Anterior cingulate cortex (tissue), 58 donors: Measurements from ENCODE around the gene MINDY3.
"Not testable (repeated sequence)": the region's sequence is repeated elsewhere in the genome, so short reads cannot be mapped to it uniquely, and the experiment has no call there.

Source experiments
- DNase-seq, 58 donors: peaks; one replicate each; lab custom pipeline; 2025; lab: John Stamatoyannopoulos, UW

MINDY3 gene

DNA sequence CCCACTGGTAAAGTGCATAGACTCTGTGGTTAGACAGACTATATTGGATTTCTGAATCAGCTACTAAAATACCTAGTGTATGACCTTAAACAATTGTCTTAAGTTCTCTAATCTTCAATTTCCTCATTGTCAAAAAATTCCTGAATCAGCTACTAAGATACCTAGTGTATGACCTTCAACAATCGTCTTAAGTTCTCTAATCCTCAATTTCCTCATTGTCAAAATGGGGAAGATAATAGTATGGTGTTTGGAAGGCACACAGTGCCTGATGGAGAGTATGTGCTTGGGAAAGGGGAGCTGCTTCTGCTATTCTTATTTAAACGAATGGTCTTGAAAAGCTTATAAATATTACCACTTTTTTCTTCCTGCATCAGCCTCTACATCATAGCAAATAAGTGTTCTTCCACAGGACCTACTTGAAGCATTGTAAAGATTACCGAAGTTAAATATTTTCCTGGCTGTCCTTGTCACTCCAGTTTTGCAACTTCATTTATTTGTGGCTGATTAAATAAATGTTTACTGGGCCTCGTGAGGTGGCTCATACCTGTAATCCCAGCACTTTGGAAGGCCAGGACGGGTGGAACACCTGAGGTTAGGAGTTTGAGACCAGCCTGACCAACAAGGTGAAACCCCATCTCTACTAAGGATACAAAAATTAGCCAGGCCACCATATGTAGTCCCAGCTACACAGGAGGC is 76.2 kb downstream of the MINDY3 start:
- DNase-seq: no peak

DNA sequence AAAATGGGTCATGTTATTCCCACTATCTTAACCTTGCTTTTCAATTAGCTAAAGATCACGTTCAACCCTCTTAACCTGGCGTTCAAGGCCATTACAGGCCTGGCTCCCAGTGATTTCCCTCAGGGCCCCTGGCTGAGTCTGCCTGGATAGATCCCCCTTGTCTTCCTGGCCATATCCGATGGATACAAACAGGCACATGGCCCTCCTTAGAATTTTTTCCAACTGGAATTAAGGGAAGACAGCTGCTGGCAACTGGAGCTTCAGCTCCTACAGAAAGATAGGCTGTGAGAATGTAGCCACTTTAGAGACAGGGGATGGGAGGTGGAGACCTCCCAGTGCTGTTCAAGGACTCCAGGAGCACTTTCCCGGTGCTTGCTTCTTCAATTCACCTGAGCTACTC is 77.5 kb downstream of the MINDY3 start:
- no peak for DNase-seq

- no peak for DNase-seq
Observed at GRCh38 chr10:15781381-15781960, 78.8 kb downstream of the MINDY3 start.

DNA sequence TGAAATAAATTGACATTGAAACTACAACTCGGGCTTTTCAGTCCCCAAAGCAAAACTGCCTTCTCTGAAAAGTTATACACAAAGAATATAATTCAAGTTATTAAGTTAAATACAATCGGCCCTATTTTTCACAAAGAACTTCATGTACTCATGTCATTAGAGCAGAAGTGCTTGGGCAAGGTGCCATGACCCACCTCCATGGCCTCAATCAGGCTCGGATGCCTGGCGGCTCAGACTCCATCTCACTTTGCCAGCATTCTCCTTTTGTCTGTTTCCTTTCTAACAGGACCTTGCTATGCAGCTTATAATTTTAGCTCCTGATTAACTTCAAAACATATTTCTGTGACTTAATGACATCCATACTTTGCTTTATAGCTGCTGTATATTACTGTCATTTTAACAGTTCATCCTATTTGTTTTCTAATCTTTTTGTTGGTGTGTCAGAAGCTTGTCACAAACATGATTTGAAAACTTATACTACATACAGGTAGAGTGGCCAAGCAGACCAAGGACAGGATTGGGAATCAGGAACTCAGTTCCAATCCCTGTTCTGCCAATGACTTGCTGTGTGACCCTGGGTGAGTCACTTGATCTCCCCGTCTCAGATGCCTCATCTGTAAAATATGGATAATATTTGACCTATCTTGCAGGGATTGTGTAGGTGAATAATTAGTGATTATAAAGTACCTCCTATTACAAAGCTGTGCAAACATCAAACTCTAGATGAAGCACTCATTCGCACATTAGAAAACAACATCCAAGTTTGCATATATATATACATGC is 79.8 kb downstream of the MINDY3 start:
- DNase-seq: peak in 3 of 58 donors; percentile 3 to 16 (median 4)

DNA sequence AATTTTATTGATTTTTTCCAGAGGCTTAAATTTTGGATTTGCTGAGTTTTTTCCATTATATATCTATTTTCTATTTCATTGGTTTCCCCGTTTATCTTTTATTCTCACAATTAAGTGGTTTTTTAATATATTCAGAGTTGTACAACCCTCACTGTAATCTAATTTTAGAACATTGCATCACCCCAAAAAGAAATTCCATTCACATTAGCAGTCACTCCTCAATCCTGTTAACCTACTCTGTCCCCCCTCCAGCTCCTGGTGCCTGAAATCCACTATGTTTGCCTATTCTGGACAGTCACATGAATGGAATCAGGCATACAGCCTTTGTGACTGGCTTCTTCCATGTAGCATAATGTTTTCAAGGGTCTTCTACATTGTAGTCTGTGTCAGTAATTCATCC is 84.8 kb downstream of the MINDY3 start:
- DNase-seq: no peak

GRCh38 chr10:15774534-15774933 is 85.8 kb downstream of the MINDY3 start:
- not testable (repeated sequence) for DNase-seq

DNA sequence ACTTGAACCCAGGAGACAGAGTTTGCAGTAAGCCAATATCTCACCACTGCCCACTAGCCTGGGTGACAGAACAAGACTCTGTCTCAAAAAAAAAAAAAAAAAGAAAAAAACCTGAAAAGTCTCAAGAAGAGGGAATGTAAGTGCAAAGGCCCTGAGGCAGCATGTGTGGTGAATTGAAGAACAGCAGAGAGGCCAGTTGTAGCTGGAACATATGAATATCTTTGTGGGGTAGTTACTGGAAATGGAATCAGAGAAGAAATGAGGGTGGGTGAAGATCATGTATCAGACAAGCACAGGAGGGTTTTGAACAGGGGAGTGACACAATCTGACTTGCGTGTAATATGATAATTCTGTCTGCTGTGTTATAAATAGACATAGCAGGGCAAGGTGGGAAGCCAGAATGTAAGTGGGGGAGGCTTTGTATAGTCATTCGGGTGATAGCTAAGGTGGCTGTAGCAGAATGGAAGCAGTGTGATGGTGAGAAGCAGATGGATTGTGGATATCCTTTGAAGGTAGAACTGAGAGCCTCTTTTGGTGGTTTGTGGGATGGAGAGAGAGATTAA is 95.3 kb downstream of the MINDY3 start:
- no peak for DNase-seq

GRCh38 chr10:15763006-15763405 is 97.3 kb downstream of the MINDY3 start:
- DNase-seq: no peak

DNA sequence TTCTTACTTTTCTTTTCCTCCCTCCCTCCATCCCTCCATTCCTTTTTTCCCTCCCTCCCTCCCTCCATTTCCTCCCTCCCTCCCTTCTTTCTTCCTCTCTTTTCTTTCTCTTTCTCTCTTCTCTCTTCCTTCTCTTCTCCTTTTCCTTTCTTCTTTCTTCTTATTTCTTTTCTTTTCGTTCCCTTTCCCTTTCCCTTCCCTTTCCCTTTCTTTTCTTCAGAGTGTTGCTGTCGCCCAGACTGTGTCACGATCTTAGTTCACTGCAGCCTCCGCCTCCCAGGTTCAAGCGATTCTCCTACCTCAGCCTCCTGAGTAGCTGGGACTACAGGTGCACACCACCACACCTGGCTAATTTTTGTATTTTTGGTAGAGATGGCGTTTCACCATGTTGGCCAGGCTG is 98.1 kb downstream of the MINDY3 start:
- DNase-seq: not testable (repeated sequence)

- DNase-seq: not testable (repeated sequence)
Observed at GRCh38 chr10:15761224-15761623, 99.1 kb downstream of the MINDY3 start.

DNA sequence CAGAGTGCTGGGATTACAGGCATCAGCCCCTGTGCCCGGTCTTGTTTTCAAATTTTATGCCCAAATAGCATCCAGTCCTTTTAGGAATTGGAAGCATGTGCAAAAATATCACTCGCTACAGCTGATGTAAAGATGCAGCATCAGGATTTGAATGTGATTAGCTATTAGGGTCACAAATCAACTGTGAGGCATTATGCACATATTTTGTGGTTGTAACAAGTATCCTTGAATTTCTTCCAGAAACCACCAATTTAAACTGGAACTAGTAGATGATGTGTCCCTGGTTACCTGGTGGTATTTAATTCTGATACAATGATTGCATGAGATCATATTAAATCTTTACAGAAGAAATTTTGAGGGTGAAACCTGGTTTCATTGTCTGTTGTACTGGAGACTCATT is 99.6 kb downstream of the MINDY3 start:
- no peak for DNase-seq

DNA sequence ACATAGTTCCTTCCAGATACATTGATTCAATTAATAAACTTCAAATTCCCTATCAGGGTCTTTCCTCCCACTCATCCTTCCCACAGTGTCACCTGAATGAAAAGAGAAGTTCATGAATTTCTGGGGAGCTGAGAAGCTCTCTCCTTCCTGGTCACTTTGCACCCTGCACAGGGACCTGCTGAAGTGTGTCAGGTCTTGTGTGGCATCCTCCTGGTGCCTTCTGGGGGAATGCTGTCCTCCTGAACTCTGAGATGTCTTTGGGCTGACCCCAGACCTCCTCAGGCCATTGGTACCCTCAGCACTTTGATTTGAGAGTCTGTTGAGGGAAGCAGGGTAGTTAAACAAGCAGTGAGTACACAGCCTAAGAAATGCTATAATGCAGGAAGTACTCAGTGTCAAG is 101.0 kb downstream of the MINDY3 start:
- no peak for DNase-seq

GRCh38 chr10:15758618-15759017 is 101.7 kb downstream of the MINDY3 start:
- no peak for DNase-seq

DNA sequence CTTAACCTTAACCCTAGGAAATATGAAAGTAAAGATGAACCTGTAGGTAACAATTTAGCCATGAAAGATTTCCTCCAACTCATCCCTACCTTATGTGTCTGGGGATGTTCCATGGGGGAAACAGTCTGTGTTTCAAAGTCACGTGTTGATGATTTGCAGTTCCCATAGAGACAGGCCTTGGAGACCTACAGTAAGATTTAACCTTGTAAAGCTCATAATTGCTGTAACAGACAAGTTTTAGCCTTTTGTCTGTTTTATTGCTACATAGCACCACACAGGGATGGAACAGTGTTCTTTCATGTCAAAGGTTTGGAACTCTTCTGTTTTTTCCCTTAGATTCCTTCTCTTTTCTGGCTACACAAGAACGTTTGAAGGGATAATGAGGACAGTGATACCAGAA is 105.4 kb downstream of the MINDY3 start:
- DNase-seq: no peak

DNA sequence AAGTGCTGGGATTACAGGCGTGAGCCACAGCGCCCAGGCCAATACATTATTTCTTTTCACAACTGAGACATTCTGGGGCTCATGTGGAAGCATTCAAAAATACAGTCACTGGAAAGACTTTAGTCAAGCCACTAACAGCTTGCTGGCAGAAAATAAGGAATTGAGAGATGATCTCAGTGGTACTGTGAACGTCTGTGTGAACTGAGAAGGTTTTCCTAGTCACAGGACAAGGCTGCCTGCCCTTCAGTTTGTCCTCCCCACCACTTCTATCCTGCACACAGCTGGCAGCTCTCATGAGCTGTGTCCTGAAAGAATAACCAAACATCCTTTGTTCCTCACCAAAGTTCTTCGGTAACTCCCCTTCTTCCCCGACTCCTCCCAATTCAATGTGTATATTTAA is 109.3 kb downstream of the MINDY3 start:
- DNase-seq: no peak

- DNase-seq: peak in 2 of 58 donors; percentile 5 to 8
Observed at GRCh38 chr10:15748126-15748525, 112.2 kb downstream of the MINDY3 start.

GRCh38 chr10:15747632-15748031 is 112.7 kb downstream of the MINDY3 start:
- no peak for DNase-seq

DNA sequence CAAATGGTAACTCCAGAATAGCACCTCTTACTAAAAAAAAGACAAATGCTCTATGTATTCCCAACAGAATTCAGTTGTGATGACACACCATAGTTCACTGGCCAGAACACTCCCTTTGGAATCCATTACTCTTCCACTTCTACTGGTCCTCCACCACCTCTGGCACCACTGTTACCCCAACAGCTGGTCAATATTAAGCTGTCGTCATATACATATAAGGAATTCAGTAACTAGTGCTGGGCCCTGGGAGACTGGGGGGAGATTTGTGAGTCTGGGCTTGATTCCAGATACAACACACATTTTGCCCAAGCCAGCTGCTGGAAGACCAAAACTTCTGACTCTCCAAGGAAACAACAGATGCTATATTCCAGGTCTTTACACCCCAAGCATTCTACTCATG is 114.6 kb downstream of the MINDY3 start:
- no peak for DNase-seq

DNA sequence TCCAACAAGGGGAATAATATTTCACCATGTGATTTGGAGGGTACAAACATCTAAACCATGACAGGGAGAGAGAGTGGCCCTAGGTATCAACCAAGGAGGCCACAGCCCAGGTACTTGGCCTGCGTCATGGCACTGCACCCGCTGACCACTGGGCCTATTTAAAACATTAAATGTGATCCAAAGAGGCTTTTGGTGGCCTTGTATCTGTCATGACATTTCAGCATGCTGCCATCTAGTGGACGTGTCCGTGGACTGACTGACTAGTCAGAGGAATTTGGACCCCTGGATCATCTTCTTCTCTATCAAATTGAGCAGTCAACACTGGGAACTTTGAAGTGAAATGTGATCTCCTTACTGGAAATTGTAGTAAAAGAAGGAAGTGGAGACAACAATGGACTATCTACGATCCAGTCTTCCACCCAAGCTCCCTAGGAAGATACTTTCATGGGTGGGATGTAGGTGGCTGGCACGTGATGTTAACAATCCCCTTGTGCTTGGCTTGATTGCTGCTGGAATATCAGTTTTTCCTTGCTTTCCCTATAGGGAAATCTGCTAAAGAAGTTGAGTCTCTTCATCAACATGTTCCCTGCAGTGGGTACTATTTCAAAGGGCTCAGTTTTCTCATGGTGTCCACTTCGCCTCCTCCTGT is 116.0 kb downstream of the MINDY3 start:
- peak in 3 of 58 donors; percentile 8 to 24 (median 15) for DNase-seq

DNA sequence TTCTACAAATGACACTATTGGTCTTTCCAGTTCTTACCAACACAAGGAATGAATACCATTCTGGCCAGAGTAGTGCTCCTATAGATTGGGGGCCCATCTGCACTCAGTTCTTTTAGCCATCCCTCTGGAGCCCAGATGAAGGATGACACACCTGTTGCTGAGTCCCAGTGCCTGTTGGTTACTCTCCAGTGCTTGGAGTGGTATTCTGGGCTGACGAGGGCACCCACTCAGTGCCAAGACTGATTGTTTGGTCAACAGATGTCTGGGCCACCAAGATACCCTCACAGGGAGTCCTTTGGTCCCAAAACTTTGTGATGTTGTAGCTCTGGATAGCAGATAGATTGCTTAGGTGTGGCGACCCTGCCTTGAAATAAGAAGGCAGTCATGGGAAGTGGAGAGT is 116.9 kb downstream of the MINDY3 start:
- no peak for DNase-seq

GRCh38 chr10:15742836-15743235 is 117.5 kb downstream of the MINDY3 start:
- DNase-seq: no peak
